Right lobe of liver (tissue), 4 donors: Measurements from ENCODE around the gene ZGRF1.

ENCODE experiments used
- POLR2A ChIP-seq: fragments of 450-650 bp; IDR thresholded peaks from one replicate; pipeline ENCODE4 v1.6.1; 2017; ENCODE audit warnings: antibody characterized with exemption, mild to moderate bottlenecking
- TF ChIP-seq, protein P1 (sequence below), 4 donors: fragments of 200-600 bp in 3 of 4; fragments of 450-650 bp in 1 of 4; IDR thresholded peaks; one replicate each; pipeline versions ENCODE4 v1.5.1 to v1.8.0; 2016 to 2022; ENCODE audit warnings: antibody characterized with exemption in 4 of 4, mild to moderate bottlenecking in 2 of 4
- donor health status: DM: no; HTN: no; CAD: no.
- donor health status: DM: no; HTN: no; CAD: no.
- donor health status: DM: no; HTN: yes; CAD: no.

DNA sequence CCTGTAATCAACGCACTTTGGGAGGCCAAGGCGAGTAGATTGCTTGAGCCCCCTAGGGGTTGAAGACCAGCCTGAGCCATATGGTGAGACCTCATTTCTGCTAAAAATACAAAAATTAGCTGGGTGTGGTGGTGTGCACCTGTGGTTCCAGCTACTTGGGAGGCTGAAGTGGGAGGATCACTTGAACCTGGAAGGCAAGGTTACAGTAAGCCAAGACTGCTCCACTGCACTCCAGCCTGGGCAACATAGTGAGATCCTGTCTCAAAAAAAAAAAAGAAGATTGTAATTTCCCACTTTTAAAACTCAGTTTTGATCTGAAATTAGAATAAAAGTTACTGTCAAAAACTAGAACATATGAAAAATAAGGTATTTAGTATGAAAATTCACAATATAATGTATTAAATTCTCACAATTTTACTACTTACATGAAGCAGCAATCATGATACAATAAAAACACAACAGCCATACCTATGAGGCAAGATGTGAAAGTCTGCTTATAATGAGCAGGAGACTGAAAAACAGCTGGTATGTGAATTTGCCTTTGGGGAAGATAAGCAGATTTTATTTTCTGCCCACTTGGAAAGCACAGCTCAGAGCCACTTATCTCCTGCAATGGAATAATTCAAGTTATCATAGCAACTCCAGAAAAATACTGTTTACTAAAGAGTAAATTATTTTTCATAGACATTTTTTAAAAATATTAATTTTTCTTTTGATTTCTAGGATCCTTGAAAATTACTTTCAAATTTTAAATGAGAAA, 50.6 kb downstream of the ZGRF1 start:
- TF ChIP-seq, protein P1, sequence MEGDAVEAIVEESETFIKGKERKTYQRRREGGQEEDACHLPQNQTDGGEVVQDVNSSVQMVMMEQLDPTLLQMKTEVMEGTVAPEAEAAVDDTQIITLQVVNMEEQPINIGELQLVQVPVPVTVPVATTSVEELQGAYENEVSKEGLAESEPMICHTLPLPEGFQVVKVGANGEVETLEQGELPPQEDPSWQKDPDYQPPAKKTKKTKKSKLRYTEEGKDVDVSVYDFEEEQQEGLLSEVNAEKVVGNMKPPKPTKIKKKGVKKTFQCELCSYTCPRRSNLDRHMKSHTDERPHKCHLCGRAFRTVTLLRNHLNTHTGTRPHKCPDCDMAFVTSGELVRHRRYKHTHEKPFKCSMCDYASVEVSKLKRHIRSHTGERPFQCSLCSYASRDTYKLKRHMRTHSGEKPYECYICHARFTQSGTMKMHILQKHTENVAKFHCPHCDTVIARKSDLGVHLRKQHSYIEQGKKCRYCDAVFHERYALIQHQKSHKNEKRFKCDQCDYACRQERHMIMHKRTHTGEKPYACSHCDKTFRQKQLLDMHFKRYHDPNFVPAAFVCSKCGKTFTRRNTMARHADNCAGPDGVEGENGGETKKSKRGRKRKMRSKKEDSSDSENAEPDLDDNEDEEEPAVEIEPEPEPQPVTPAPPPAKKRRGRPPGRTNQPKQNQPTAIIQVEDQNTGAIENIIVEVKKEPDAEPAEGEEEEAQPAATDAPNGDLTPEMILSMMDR (IDR thresholded peaks at IDR 0.05): no peak
- TF ChIP-seq POLR2A: no peak
